ENCODE data around the gene MYH10.

Gene MYH10

GRCh38 chr17:8499614-8500013 is 130.9 kb downstream of the MYH10 start:
- TF ChIP-seq ISL1 (CRISPR knock-in tag; IDR thresholded peaks at IDR 0.05) (no peak), ZFP30 (CRISPR knock-in tag; IDR thresholded peaks at IDR 0.05) (no peak), PATZ1 (CRISPR knock-in tag; IDR thresholded peaks at IDR 0.05; ENCODE audit: borderline replicate concordance) (no peak), TSHZ2 (CRISPR knock-in tag; IDR thresholded peaks at IDR 0.05) (no peak), POU6F1 (CRISPR knock-in tag; IDR thresholded peaks at IDR 0.05; ENCODE audit: borderline replicate concordance, low read depth) (no peak), TOX (CRISPR knock-in tag; IDR thresholded peaks at IDR 0.05; ENCODE audit: borderline replicate concordance) (no peak), TCF4 (CRISPR knock-in tag; IDR thresholded peaks at IDR 0.05; ENCODE audit: borderline replicate concordance) (no peak), CSRNP3 (CRISPR knock-in tag; IDR thresholded peaks at IDR 0.05) (no peak), CREB5 (CRISPR knock-in tag; IDR thresholded peaks at IDR 0.05; ENCODE audit: low read depth) (no peak), ESRRG (CRISPR knock-in tag; IDR thresholded peaks at IDR 0.05) (no peak), RARB (CRISPR knock-in tag; IDR thresholded peaks at IDR 0.05) (no peak)
- no peak for ATAC-seq

- ATAC-seq = no peak
- TF ChIP-seq CSRNP3 (CRISPR knock-in tag; IDR thresholded peaks at IDR 0.05) (no peak), ZFP3 (CRISPR knock-in tag; IDR thresholded peaks at IDR 0.05) (no peak), OSR1 (CRISPR knock-in tag; IDR thresholded peaks at IDR 0.05) (no peak), ZNF8 (CRISPR knock-in tag; IDR thresholded peaks at IDR 0.05) (no peak), ISL1 (CRISPR knock-in tag; IDR thresholded peaks at IDR 0.05) (no peak), ZC3H10 (CRISPR knock-in tag; IDR thresholded peaks at IDR 0.05) (no peak), POU6F1 (CRISPR knock-in tag; IDR thresholded peaks at IDR 0.05; ENCODE audit: borderline replicate concordance, low read depth) (no peak), ARNTL (CRISPR knock-in tag; IDR thresholded peaks at IDR 0.05; ENCODE audit: borderline replicate concordance, low read depth) (no peak), PATZ1 (CRISPR knock-in tag; IDR thresholded peaks at IDR 0.05; ENCODE audit: borderline replicate concordance) (no peak), BACH2 (CRISPR knock-in tag; IDR thresholded peaks at IDR 0.05; ENCODE audit: borderline replicate concordance) (no peak), TSHZ2 (CRISPR knock-in tag; IDR thresholded peaks at IDR 0.05) (no peak), CSDC2 (CRISPR knock-in tag; IDR thresholded peaks at IDR 0.05) (no peak), CREB5 (CRISPR knock-in tag; IDR thresholded peaks at IDR 0.05; ENCODE audit: low read depth) (no peak), TCF4 (CRISPR knock-in tag; IDR thresholded peaks at IDR 0.05; ENCODE audit: borderline replicate concordance) (no peak), ZNF70 (CRISPR knock-in tag; IDR thresholded peaks at IDR 0.05) (no peak)
Measured at GRCh38 chr17:8499171-8499570, 131.4 kb downstream of the MYH10 start.
